GM12878 (cell line): ENCODE data around the gene IL37. TPM values are rescaled to one million over a fixed set of nuclear protein-coding genes. Genes with fewer than 3 reads are reported as not detected.
A peak's percentile ranks its signal among the peaks of the same experiment; 100 is the strongest.

ENCODE experiments used
- ATAC-seq: fragments of 200-7000 bp; cut with Tn5 transposase; 3 replicates; pipeline ENCODE4 v1.9.1; 2020; ENCODE audit warnings: mild to moderate bottlenecking, moderate library complexity
- BruUV-seq: library from RNA; stranded (reverse); fragments of 400-500 nt; replicated peaks from 2 replicates; lab custom pipeline; 2021; lab: Mats Ljungman, UMichigan
- CTCF ChIA-PET: fragments of 300-600 bp; sonication (Branson Sonifier 250); formaldehyde crosslinking; extraction: SDS; loops from one replicate; lab custom pipeline; 2021; ENCODE audit warnings: inconsistent platforms; lab: Yijun Ruan, JAX
- POLR2A ChIA-PET: fragments of 350-600 bp; formaldehyde crosslinking; extraction: SDS; loops from one replicate; lab custom pipeline; 2021; ENCODE audit warnings: inconsistent platforms; lab: Charles Lee
- RAD21 ChIA-PET: fragments of 300-600 bp; sonication (Branson Sonifier 250); formaldehyde crosslinking; loops from one replicate; lab custom pipeline; 2023; ENCODE audit warnings: antibody characterized with exemption; ENCODE audit not compliant: unreplicated experiment; lab: Charles Lee
- SMC1A ChIA-PET: fragments of 300-600 bp; sonication (Branson Sonifier 250); formaldehyde crosslinking; loops from one replicate; lab custom pipeline; 2023; ENCODE audit not compliant: unreplicated experiment, uncharacterized antibody; lab: Charles Lee
- DNase-seq: peaks from one replicate; pipeline ENCODE4 v3.0.0-alpha.2; 2011; ENCODE audit warnings: low read depth, low spot score
- FAIRE-seq: peaks from 3 replicates; lab custom pipeline; 2011; peaks lifted over from hg19 to GRCh38; lab: Jason Lieb, UNC
- H2AFZ ChIP-seq: 2 replicates; pipeline ENCODE4 v1.6.0; 2011; ENCODE audit warnings: low read depth, low read length, control low read depth; ENCODE audit not compliant: control insufficient read depth
- H3K27ac ChIP-seq: 2 replicates; pipeline ENCODE4 v1.5.1; 2011; ENCODE audit warnings: control low read depth; ENCODE audit not compliant: control insufficient read depth, insufficient read depth
- H3K27me3 ChIP-seq, 2 experiments: replicated peaks in 1 of 2; 2 replicates each; pipeline versions ENCODE4 v1.6.0 to v1.6.1; 2011; ENCODE audit warnings: low read length in 1 of 2; ENCODE audit not compliant: control insufficient read depth in 2 of 2, insufficient read depth in 2 of 2
- H3K36me3 ChIP-seq, 2 experiments: 2 replicates each; pipeline ENCODE4 v1.5.1; 2011; ENCODE audit warnings: low read length in 1 of 2; ENCODE audit not compliant: control insufficient read depth in 2 of 2, insufficient read depth in 2 of 2
- H3K4me1 ChIP-seq: 2 replicates; pipeline ENCODE4 v1.6.1; 2011; ENCODE audit warnings: mild to moderate bottlenecking, low read length, moderate library complexity, mixed read lengths; ENCODE audit not compliant: control insufficient read depth, insufficient read depth
- H3K4me2 ChIP-seq: 2 replicates; pipeline ENCODE4 v1.6.0; 2011; ENCODE audit warnings: control low read depth; ENCODE audit not compliant: control insufficient read depth, insufficient read depth
- H3K4me3 ChIP-seq: fragments of 200-600 bp; sonication (generic); 2 replicates; pipeline ENCODE4 v1.5.1; 2016
- H3K79me2 ChIP-seq: 2 replicates; pipeline ENCODE4 v1.6.0; 2011; ENCODE audit warnings: low read length; ENCODE audit not compliant: control insufficient read depth, insufficient read depth
- H3K9ac ChIP-seq: 2 replicates; pipeline ENCODE4 v1.8.0; 2011; ENCODE audit warnings: low read length, control low read depth, mixed read lengths; ENCODE audit not compliant: control insufficient read depth, insufficient read depth
- H3K9me3 ChIP-seq: replicated peaks from 3 replicates; pipeline ENCODE4 v1.5.1; 2011; ENCODE audit warnings: mild to moderate bottlenecking, low read length; ENCODE audit not compliant: control insufficient read depth, insufficient read depth
- H4K20me1 ChIP-seq: 2 replicates; pipeline ENCODE4 v1.6.0; 2011; ENCODE audit not compliant: control insufficient read depth, insufficient read depth
- BHLHE40 ChIP-seq, 2 experiments: fragments of 450-650 bp in 1 of 2; IDR thresholded peaks; 2 replicates each; pipeline ENCODE4 v1.6.1; 2011 to 2017; ENCODE audit warnings: low read depth in 2 of 2, borderline replicate concordance in 1 of 2, improper control_type of control experiment in 1 of 2, low read length in 1 of 2, mild to moderate bottlenecking in 1 of 2
- EED ChIP-seq: sonication (generic); IDR thresholded peaks from 2 replicates; pipeline ENCODE4 v1.6.1; 2016; ENCODE audit warnings: antibody characterized with exemption, low read depth
- IKZF2 ChIP-seq, 2 experiments: fragments of 450-650 bp; IDR thresholded peaks; 2 replicates each; pipeline ENCODE4 v1.6.1; 2017; ENCODE audit warnings: mild to moderate bottlenecking in 2 of 2, moderate library complexity in 2 of 2
- KDM1A ChIP-seq: fragments of 200-600 bp; sonication (generic); IDR thresholded peaks from 2 replicates; pipeline ENCODE4 v1.6.1; 2016; ENCODE audit warnings: borderline replicate concordance
- MEF2B ChIP-seq: fragments of 450-650 bp; IDR thresholded peaks from 2 replicates; pipeline ENCODE4 v1.6.1; 2018; ENCODE audit warnings: mild to moderate bottlenecking, moderate library complexity; ENCODE audit not compliant: partially characterized antibody, poor library complexity, severe bottlenecking
- NBN ChIP-seq: fragments of 450-650 bp; IDR thresholded peaks from 2 replicates; pipeline ENCODE4 v1.6.1; 2016
- NFXL1 ChIP-seq: fragments of 450-650 bp; IDR thresholded peaks from 2 replicates; pipeline ENCODE4 v1.6.1; 2017; ENCODE audit warnings: antibody characterized with exemption, mild to moderate bottlenecking, borderline replicate concordance
- RAD21 ChIP-seq: IDR thresholded peaks from 2 replicates; pipeline ENCODE4 v1.6.1; 2011; ENCODE audit warnings: mild to moderate bottlenecking, low read depth, low read length, moderate library complexity; ENCODE audit not compliant: insufficient read depth
- RBBP5 ChIP-seq: fragments of 200-600 bp; sonication (generic); conservative IDR thresholded peaks from 2 replicates; pipeline ENCODE4 v1.6.1; 2016
- SMAD5 ChIP-seq: IDR thresholded peaks from 2 replicates; pipeline ENCODE4 v1.6.1; 2016; ENCODE audit warnings: antibody characterized with exemption, low read depth
- TAF1 ChIP-seq: IDR thresholded peaks from 2 replicates; pipeline ENCODE4 v1.6.1; 2011; ENCODE audit warnings: mild to moderate bottlenecking, low read depth, low read length, borderline replicate concordance
- TCF12 ChIP-seq: IDR thresholded peaks from 2 replicates; pipeline ENCODE4 v1.6.1; 2011; ENCODE audit warnings: low read depth, mild to moderate bottlenecking, low read length
- ZNF384 ChIP-seq: IDR thresholded peaks from 2 replicates; pipeline ENCODE4 v1.6.1; 2012; ENCODE audit warnings: low read depth, mild to moderate bottlenecking, low read length, improper control_type of control experiment, borderline replicate concordance
- WGBS: methylation state at CpG from one replicate; pipeline ENCODE4 v1.1.6; 2016; ENCODE audit warnings: low lambda C conversion rate; ENCODE audit not compliant: insufficient replicate concordance, insufficient coverage; ENCODE audit errors: missing lambda C conversion rate; 5-methylcytosine and 5-hydroxymethylcytosine counted together
- in situ Hi-C: fragments of 300-500 bp; cut with MboI; formaldehyde crosslinking; loops from 9 replicates; pipeline ENCODE4 v1.14.3; 2018; ENCODE audit warnings: mixed read lengths
- intact Hi-C: fragments of 100-400 bp; cut with micrococcal nuclease; formaldehyde crosslinking; loops from one replicate; pipeline ENCODE4 v1.14.2; 2022; ENCODE audit not compliant: unreplicated experiment
- polyA plus RNA-seq, 11 experiments: library from polyadenylated mRNA; depleted of rRNA in 4 of 11; unstranded in 6 of 11; stranded (reverse) in 5 of 11; fragments of >200 nt; fragmentation: Nextera tagmentation in 4 of 11; fragmentation: Illumina TruSeq in 1 of 11; extraction: Ambion mirVana in 4 of 11; extraction: Trizol in 1 of 11; gene quantifications; 1 replicate in 1 of 11; 2 replicates in 10 of 11; pipeline versions ENCODE4 v1.2.1 to v1.2.3, GENCODE V29; 2011 to 2016; ENCODE audit warnings: inconsistent platforms in 2 of 11, missing spikeins in 2 of 11, low read depth in 1 of 11
- total RNA-seq, 4 experiments: library from RNA; depleted of rRNA in 3 of 4; stranded (reverse); fragments of >200 nt in 3 of 4; fragmentation: Illumina TruSeq in 1 of 4; extraction: Trizol in 1 of 4; gene quantifications; 2 replicates each; pipeline versions ENCODE4 v1.2.1 to v1.2.3, GENCODE V29; 2013 to 2021
- TF ChIP-seq, protein P1 (sequence below): fragments of 450-650 bp; IDR thresholded peaks from 2 replicates; pipeline ENCODE4 v1.6.1; 2017; ENCODE audit warnings: mild to moderate bottlenecking, moderate library complexity

IL37 gene
- total and polyA plus RNA-seq, 10 of the 15 experiments (the other 5 are each of a cell fraction or from before 2014, with no cell fraction given): 0.41 to 0.54 TPM; not detected in 8

DNA sequence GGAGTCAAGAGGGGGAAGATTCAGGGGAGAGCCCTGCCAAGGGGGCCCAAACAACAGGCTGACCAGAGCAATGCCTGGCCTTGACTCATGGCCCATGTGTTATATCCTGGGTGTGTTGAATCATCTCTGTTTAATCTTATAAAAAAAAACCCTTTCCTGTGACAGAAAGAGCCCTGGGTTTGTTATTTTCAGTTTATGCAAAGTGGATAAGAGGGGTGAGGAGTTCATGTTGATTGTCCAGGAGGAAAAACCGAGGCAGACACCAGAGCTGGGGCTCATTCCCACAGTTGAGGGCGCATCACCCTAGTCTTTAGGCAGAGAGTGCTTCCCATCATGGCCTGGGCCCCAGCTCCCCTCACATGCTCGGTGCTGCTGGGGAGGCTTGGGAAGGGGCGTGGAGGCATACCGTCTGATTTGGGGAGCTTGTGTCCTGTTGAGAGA lies 30.9 kb upstream of the IL37 start:
- Histone ChIP-seq H3K4me1 (peaks cover 29% of the 10 kb centered on the region), H3K36me3 (no peaks in the 10 kb centered on the region), H3K4me3 (no peak overlapping the region), H2AFZ (peak overlapping the region; percentile 46), H3K9me3 (no peaks in the 10 kb centered on the region), H3K27me3 (no peaks in the 10 kb centered on the region), H3K9ac (no peak overlapping the region), H3K27ac (peak overlapping the region; percentile 75), H3K79me2 (no peaks in the 10 kb centered on the region), H4K20me1 (no peaks in the 10 kb centered on the region), H3K4me2 (peak overlapping the region; percentile 56)
- POLR2A ChIA-PET: interaction anchor here (0.5 to 1.6 kb wide), 5 partner anchors 41 to 296 kb away, joined by 3 to 7 read pairs (median 3); no protein-coding TSS in a partner anchor
- RAD21 ChIA-PET: interaction anchor here (1.1 to 11.8 kb wide), 8 partner anchors 43 to 173 kb away, joined by 3 to 281 read pairs (median 4); partner anchors contain the start of gene IL1B
- WGBS: 68% methylated on average over 5 of the region's 5 CpGs
- in situ Hi-C loops: no loop called here
- DNase-seq (no peak), ATAC-seq (peak; percentile 25), FAIRE-seq (no peak)
- intact Hi-C loops: loop anchor here (2.0 kb wide), 3 partner anchors 39 to 75 kb away; no protein-coding TSS in a partner anchor
- CTCF ChIA-PET: interaction anchor here (0.8 to 12.0 kb wide), 7 partner anchors 12 to 155 kb away, joined by 3 to 496 read pairs (median 4); no protein-coding TSS in a partner anchor
- SMC1A ChIA-PET: interaction anchor here (0.6 to 12.1 kb wide), 10 partner anchors 9 to 152 kb away, joined by 3 to 362 read pairs (median 8); partner anchors contain the start of gene IL1B
- no TSS peak for BruUV-seq
- TF ChIP-seq NBN: no peak
- no peak for TF ChIP-seq MEF2B
- TF ChIP-seq TAF1: no peak
- TF ChIP-seq KDM1A: no peak
- TF ChIP-seq ZNF384: peak; percentile 27; the same call in 1 of the 2 replicates
- TF ChIP-seq, protein P1, sequence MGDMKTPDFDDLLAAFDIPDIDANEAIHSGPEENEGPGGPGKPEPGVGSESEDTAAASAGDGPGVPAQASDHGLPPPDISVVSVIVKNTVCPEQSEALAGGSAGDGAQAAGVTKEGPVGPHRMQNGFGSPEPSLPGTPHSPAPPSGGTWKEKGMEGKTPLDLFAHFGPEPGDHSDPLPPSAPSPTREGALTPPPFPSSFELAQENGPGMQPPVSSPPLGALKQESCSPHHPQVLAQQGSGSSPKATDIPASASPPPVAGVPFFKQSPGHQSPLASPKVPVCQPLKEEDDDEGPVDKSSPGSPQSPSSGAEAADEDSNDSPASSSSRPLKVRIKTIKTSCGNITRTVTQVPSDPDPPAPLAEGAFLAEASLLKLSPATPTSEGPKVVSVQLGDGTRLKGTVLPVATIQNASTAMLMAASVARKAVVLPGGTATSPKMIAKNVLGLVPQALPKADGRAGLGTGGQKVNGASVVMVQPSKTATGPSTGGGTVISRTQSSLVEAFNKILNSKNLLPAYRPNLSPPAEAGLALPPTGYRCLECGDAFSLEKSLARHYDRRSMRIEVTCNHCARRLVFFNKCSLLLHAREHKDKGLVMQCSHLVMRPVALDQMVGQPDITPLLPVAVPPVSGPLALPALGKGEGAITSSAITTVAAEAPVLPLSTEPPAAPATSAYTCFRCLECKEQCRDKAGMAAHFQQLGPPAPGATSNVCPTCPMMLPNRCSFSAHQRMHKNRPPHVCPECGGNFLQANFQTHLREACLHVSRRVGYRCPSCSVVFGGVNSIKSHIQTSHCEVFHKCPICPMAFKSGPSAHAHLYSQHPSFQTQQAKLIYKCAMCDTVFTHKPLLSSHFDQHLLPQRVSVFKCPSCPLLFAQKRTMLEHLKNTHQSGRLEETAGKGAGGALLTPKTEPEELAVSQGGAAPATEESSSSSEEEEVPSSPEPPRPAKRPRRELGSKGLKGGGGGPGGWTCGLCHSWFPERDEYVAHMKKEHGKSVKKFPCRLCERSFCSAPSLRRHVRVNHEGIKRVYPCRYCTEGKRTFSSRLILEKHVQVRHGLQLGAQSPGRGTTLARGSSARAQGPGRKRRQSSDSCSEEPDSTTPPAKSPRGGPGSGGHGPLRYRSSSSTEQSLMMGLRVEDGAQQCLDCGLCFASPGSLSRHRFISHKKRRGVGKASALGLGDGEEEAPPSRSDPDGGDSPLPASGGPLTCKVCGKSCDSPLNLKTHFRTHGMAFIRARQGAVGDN: peak; percentile 42; the same call in 1 of the 2 replicates
- 0 out of 2 replicates have a peak, but pooled peaks have one; percentile 11 for TF ChIP-seq EED
- TF ChIP-seq NFXL1: no peak
- 0 out of 4 replicates have a peak, but pooled peaks of 1 of the 2 experiments have one; percentile 10 for TF ChIP-seq IKZF2 (IDR thresholded peaks at IDR 0.05)
- no peak for TF ChIP-seq TCF12
- TF ChIP-seq RBBP5: no peak
- no peak for TF ChIP-seq SMAD5
- TF ChIP-seq BHLHE40 (IDR thresholded peaks at IDR 0.05; ENCODE audit: borderline replicate concordance in 1 of 2, low read depth in 2 of 2, low read length in 1 of 2): no peak
- TF ChIP-seq RAD21: no peak
